ENCODE measurements around the gene PTPN2.

DNA sequence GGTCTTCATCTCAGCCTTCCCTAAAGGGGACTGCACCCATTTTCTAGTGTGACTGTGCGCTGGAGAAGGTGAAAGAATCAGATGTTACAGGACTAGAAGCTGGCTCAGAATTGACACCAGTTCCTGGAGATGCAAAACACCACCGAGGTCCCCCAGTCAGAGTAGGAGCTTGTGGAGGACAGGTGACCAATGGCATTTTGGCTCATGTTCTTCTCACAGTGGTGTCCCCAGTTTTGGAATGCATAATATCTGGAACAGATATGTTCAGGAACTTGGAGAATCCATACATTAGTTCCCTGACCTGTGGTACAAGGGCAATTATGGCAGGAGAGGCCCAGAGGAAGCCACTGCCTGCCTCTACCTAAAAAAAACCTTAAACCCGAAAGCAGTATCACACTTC, 114.9 kb downstream of the PTPN2 start:
- TF ChIP-seq, protein P1, sequence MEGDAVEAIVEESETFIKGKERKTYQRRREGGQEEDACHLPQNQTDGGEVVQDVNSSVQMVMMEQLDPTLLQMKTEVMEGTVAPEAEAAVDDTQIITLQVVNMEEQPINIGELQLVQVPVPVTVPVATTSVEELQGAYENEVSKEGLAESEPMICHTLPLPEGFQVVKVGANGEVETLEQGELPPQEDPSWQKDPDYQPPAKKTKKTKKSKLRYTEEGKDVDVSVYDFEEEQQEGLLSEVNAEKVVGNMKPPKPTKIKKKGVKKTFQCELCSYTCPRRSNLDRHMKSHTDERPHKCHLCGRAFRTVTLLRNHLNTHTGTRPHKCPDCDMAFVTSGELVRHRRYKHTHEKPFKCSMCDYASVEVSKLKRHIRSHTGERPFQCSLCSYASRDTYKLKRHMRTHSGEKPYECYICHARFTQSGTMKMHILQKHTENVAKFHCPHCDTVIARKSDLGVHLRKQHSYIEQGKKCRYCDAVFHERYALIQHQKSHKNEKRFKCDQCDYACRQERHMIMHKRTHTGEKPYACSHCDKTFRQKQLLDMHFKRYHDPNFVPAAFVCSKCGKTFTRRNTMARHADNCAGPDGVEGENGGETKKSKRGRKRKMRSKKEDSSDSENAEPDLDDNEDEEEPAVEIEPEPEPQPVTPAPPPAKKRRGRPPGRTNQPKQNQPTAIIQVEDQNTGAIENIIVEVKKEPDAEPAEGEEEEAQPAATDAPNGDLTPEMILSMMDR (conservative IDR thresholded peaks at IDR 0.05; ENCODE audit: low read depth, low read length) = no peak
- no peak for TF ChIP-seq EZH2phosphoT487 (IDR thresholded peaks at IDR 0.05; ENCODE audit: borderline replicate concordance, low read length)
